CD4-positive, alpha-beta T cell treated with Interleukin-15 for 1 hour (primary cell): Measurements from ENCODE around the gene C9orf40.

Source experiments
- DNase-seq: peaks from one replicate; pipeline ENCODE4 v3.0.0-alpha.2; 2020

C9orf40 gene

GRCh38 chr9:74935008-74935407, 17.7 kb downstream of the C9orf40 start:
- no peak for DNase-seq

- DNase-seq: no peak
Measured at GRCh38 chr9:74921737-74922136, 31.0 kb downstream of the C9orf40 start.

GRCh38 chr9:74920944-74921626, 31.6 kb downstream of the C9orf40 start:
- DNase-seq: no peak

- DNase-seq: no peak
Measured at GRCh38 chr9:74910036-74910435, 42.7 kb downstream of the C9orf40 start.

GRCh38 chr9:74908665-74909064, 44.0 kb downstream of the C9orf40 start:
- DNase-seq: no peak

GRCh38 chr9:74907085-74907484, 45.6 kb downstream of the C9orf40 start:
- no peak for DNase-seq

- no peak for DNase-seq
Measured at GRCh38 chr9:74901001-74901400, 51.7 kb downstream of the C9orf40 start.
